Measurements from ENCODE around the gene KRT80.

The KRT80 gene

GRCh38 chr12:52212701-52213563 lies 21.1 kb upstream of the KRT80 start:
- Histone ChIP-seq H3K4ac (ENCODE audit: low read depth in 1 of 2, low read length in 2 of 2) (no peak overlapping the region), H3K23ac (ENCODE audit: low read length in 2 of 2) (no peak overlapping the region), H3K27ac (ENCODE audit: low read length, poor library complexity, severe bottlenecking) (no peak overlapping the region), H3K27me3 (ENCODE audit: control insufficient read depth in 1 of 2, insufficient read depth in 1 of 2, low read length in 2 of 2) (peaks cover 0 to 44% of the 10 kb centered on the region in 2 experiments), H2BK12ac (ENCODE audit: low read length in 2 of 2) (no peak overlapping the region), H2AK5ac (ENCODE audit: low read length, severe bottlenecking) (peak overlapping the region; percentile 53), H2BK120ac (ENCODE audit: low read depth, low read length) (no peak overlapping the region), H3K9me3 (ENCODE audit: control insufficient read depth, low read length) (no peaks in the 10 kb centered on the region), H2BK5ac (ENCODE audit: low read depth, low read length, poor library complexity, severe bottlenecking) (no peak overlapping the region), H2AFZ (ENCODE audit: low read depth, low read length) (no peak overlapping the region), H3K18ac (ENCODE audit: low read depth in 1 of 2, low read length in 2 of 2) (no peak overlapping the region), H3K79me1 (replicated peaks; ENCODE audit: low read length, poor library complexity, severe bottlenecking) (no peaks in the 10 kb centered on the region), H3K36me3 (ENCODE audit: control insufficient read depth in 1 of 2, insufficient read depth in 2 of 2, low read depth in 1 of 2, low read length in 2 of 2) (no peaks in the 10 kb centered on the region), H4K8ac (ENCODE audit: low read length) (no peak overlapping the region), H3K4me2 (ENCODE audit: low read length, poor library complexity, severe bottlenecking) (no peak overlapping the region), H3K4me3 (ENCODE audit: insufficient read depth in 1 of 2, low read depth in 1 of 2, low read length in 2 of 2) (no peak overlapping the region), H4K91ac (ENCODE audit: low read length) (no peak overlapping the region), H3K9ac (ENCODE audit: low read length) (no peak overlapping the region), H3K4me1 (ENCODE audit: control insufficient read depth, insufficient read depth, low read depth, low read length) (peaks cover 47% of the 10 kb centered on the region), H3K14ac (ENCODE audit: low read length in 2 of 2) (no peak overlapping the region), H2BK15ac (ENCODE audit: low read depth, poor library complexity, severe bottlenecking) (no peak overlapping the region)
- no peak for DNase-seq
- WGBS: 69% methylated on average over 11 of the region's 13 CpGs

GRCh38 chr12:52211716-52212585 lies 20.1 kb upstream of the KRT80 start:
- Histone ChIP-seq H2AK5ac (ENCODE audit: low read length, severe bottlenecking) (peak overlapping the region; percentile 53), H3K9me3 (ENCODE audit: control insufficient read depth, low read length) (no peaks in the 10 kb centered on the region), H2BK15ac (ENCODE audit: low read depth, poor library complexity, severe bottlenecking) (no peak overlapping the region), H4K8ac (ENCODE audit: low read length) (no peak overlapping the region), H3K14ac (ENCODE audit: low read length in 2 of 2) (no peak overlapping the region), H3K4me2 (ENCODE audit: low read length, poor library complexity, severe bottlenecking) (no peak overlapping the region), H2AFZ (ENCODE audit: low read depth, low read length) (no peak overlapping the region), H3K79me1 (replicated peaks; ENCODE audit: low read length, poor library complexity, severe bottlenecking) (no peaks in the 10 kb centered on the region), H4K91ac (ENCODE audit: low read length) (no peak overlapping the region), H3K23ac (ENCODE audit: low read length in 2 of 2) (no peak overlapping the region), H3K18ac (ENCODE audit: low read depth in 1 of 2, low read length in 2 of 2) (no peak overlapping the region), H3K27ac (ENCODE audit: low read length, poor library complexity, severe bottlenecking) (no peak overlapping the region), H2BK5ac (ENCODE audit: low read depth, low read length, poor library complexity, severe bottlenecking) (no peak overlapping the region), H3K36me3 (ENCODE audit: control insufficient read depth in 1 of 2, insufficient read depth in 2 of 2, low read depth in 1 of 2, low read length in 2 of 2) (no peaks in the 10 kb centered on the region), H3K4me1 (ENCODE audit: control insufficient read depth, insufficient read depth, low read depth, low read length) (peaks cover 48% of the 10 kb centered on the region), H3K4ac (ENCODE audit: low read depth in 1 of 2, low read length in 2 of 2) (no peak overlapping the region), H3K4me3 (ENCODE audit: insufficient read depth in 1 of 2, low read depth in 1 of 2, low read length in 2 of 2) (no peak overlapping the region), H3K9ac (ENCODE audit: low read length) (no peak overlapping the region), H2BK120ac (ENCODE audit: low read depth, low read length) (no peak overlapping the region), H3K27me3 (ENCODE audit: control insufficient read depth in 1 of 2, insufficient read depth in 1 of 2, low read length in 2 of 2) (peaks cover 0 to 44% of the 10 kb centered on the region in 2 experiments), H2BK12ac (ENCODE audit: low read length in 2 of 2) (no peak overlapping the region)
- no peak for DNase-seq
- WGBS: 92% methylated on average over 13 of the region's 13 CpGs

- Histone ChIP-seq H2BK5ac (ENCODE audit: low read depth, low read length, poor library complexity, severe bottlenecking) (no peak overlapping the region), H2BK12ac (ENCODE audit: low read length in 2 of 2) (no peak overlapping the region), H3K79me1 (replicated peaks; ENCODE audit: low read length, poor library complexity, severe bottlenecking) (no peaks in the 10 kb centered on the region), H3K4me1 (ENCODE audit: control insufficient read depth, insufficient read depth, low read depth, low read length) (peaks cover 47% of the 10 kb centered on the region), H3K9me3 (ENCODE audit: control insufficient read depth, low read length) (no peaks in the 10 kb centered on the region), H3K23ac (ENCODE audit: low read length in 2 of 2) (no peak overlapping the region), H3K4me3 (ENCODE audit: insufficient read depth in 1 of 2, low read depth in 1 of 2, low read length in 2 of 2) (no peak overlapping the region), H3K27ac (ENCODE audit: low read length, poor library complexity, severe bottlenecking) (no peak overlapping the region), H2BK120ac (ENCODE audit: low read depth, low read length) (no peak overlapping the region), H3K18ac (ENCODE audit: low read depth in 1 of 2, low read length in 2 of 2) (no peak overlapping the region), H4K91ac (ENCODE audit: low read length) (no peak overlapping the region), H2BK15ac (ENCODE audit: low read depth, poor library complexity, severe bottlenecking) (no peak overlapping the region), H2AFZ (ENCODE audit: low read depth, low read length) (no peak overlapping the region), H3K36me3 (ENCODE audit: control insufficient read depth in 1 of 2, insufficient read depth in 2 of 2, low read depth in 1 of 2, low read length in 2 of 2) (no peaks in the 10 kb centered on the region), H3K27me3 (ENCODE audit: control insufficient read depth in 1 of 2, insufficient read depth in 1 of 2, low read length in 2 of 2) (peaks cover 0 to 40% of the 10 kb centered on the region in 2 experiments), H2AK5ac (ENCODE audit: low read length, severe bottlenecking) (no peak overlapping the region), H3K4ac (ENCODE audit: low read depth in 1 of 2, low read length in 2 of 2) (no peak overlapping the region), H3K4me2 (ENCODE audit: low read length, poor library complexity, severe bottlenecking) (no peak overlapping the region), H3K14ac (ENCODE audit: low read length in 2 of 2) (no peak overlapping the region), H4K8ac (ENCODE audit: low read length) (no peak overlapping the region), H3K9ac (ENCODE audit: low read length) (no peak overlapping the region)
- WGBS: 77% methylated on average over 8 of the region's 10 CpGs
- no peak for DNase-seq
Measured at GRCh38 chr12:52210925-52211650, 19.3 kb upstream of the KRT80 start.

All from mesenchymal stem cell (in vitro differentiated cells and primary cell).